GM12878 (cell line): ENCODE measurements around the gene COQ9. TPM values are rescaled to one million over a fixed set of nuclear protein-coding genes. Genes with fewer than 3 reads are reported as not detected.

Experiments
- ATAC-seq: fragments of 200-7000 bp; cut with Tn5 transposase; 3 replicates; pipeline ENCODE4 v1.9.1; 2020; ENCODE audit warnings: mild to moderate bottlenecking, moderate library complexity
- BruUV-seq: library from RNA; stranded (reverse); fragments of 400-500 nt; replicated peaks from 2 replicates; lab custom pipeline; 2021; lab: Mats Ljungman, UMichigan
- CTCF ChIA-PET: fragments of 300-600 bp; sonication (Branson Sonifier 250); formaldehyde crosslinking; extraction: SDS; loops from one replicate; lab custom pipeline; 2021; ENCODE audit warnings: inconsistent platforms; lab: Yijun Ruan, JAX
- POLR2A ChIA-PET: fragments of 350-600 bp; formaldehyde crosslinking; extraction: SDS; loops from one replicate; lab custom pipeline; 2021; ENCODE audit warnings: inconsistent platforms; lab: Charles Lee
- RAD21 ChIA-PET: fragments of 300-600 bp; sonication (Branson Sonifier 250); formaldehyde crosslinking; loops from one replicate; lab custom pipeline; 2023; ENCODE audit warnings: antibody characterized with exemption; ENCODE audit not compliant: unreplicated experiment; lab: Charles Lee
- SMC1A ChIA-PET: fragments of 300-600 bp; sonication (Branson Sonifier 250); formaldehyde crosslinking; loops from one replicate; lab custom pipeline; 2023; ENCODE audit not compliant: unreplicated experiment, uncharacterized antibody; lab: Charles Lee
- DNase-seq: peaks from one replicate; pipeline ENCODE4 v3.0.0-alpha.2; 2011; ENCODE audit warnings: low read depth, low spot score
- FAIRE-seq: peaks from 3 replicates; lab custom pipeline; 2011; peaks lifted over from hg19 to GRCh38; lab: Jason Lieb, UNC
- H2AFZ ChIP-seq: 2 replicates; pipeline ENCODE4 v1.6.0; 2011; ENCODE audit warnings: low read depth, low read length, control low read depth; ENCODE audit not compliant: control insufficient read depth
- H3K27ac ChIP-seq: 2 replicates; pipeline ENCODE4 v1.5.1; 2011; ENCODE audit warnings: control low read depth; ENCODE audit not compliant: control insufficient read depth, insufficient read depth
- H3K27me3 ChIP-seq, 2 experiments: replicated peaks in 1 of 2; 2 replicates each; pipeline versions ENCODE4 v1.6.0 to v1.6.1; 2011; ENCODE audit warnings: low read length in 1 of 2; ENCODE audit not compliant: control insufficient read depth in 2 of 2, insufficient read depth in 2 of 2
- H3K36me3 ChIP-seq, 2 experiments: 2 replicates each; pipeline ENCODE4 v1.5.1; 2011; ENCODE audit warnings: low read length in 1 of 2; ENCODE audit not compliant: control insufficient read depth in 2 of 2, insufficient read depth in 2 of 2
- H3K4me1 ChIP-seq: 2 replicates; pipeline ENCODE4 v1.6.1; 2011; ENCODE audit warnings: mild to moderate bottlenecking, low read length, moderate library complexity, mixed read lengths; ENCODE audit not compliant: control insufficient read depth, insufficient read depth
- H3K4me2 ChIP-seq: 2 replicates; pipeline ENCODE4 v1.6.0; 2011; ENCODE audit warnings: control low read depth; ENCODE audit not compliant: control insufficient read depth, insufficient read depth
- H3K4me3 ChIP-seq: fragments of 200-600 bp; sonication (generic); 2 replicates; pipeline ENCODE4 v1.5.1; 2016
- H3K79me2 ChIP-seq: 2 replicates; pipeline ENCODE4 v1.6.0; 2011; ENCODE audit warnings: low read length; ENCODE audit not compliant: control insufficient read depth, insufficient read depth
- H3K9ac ChIP-seq: 2 replicates; pipeline ENCODE4 v1.8.0; 2011; ENCODE audit warnings: low read length, control low read depth, mixed read lengths; ENCODE audit not compliant: control insufficient read depth, insufficient read depth
- H3K9me3 ChIP-seq: replicated peaks from 3 replicates; pipeline ENCODE4 v1.5.1; 2011; ENCODE audit warnings: mild to moderate bottlenecking, low read length; ENCODE audit not compliant: control insufficient read depth, insufficient read depth
- H4K20me1 ChIP-seq: 2 replicates; pipeline ENCODE4 v1.6.0; 2011; ENCODE audit not compliant: control insufficient read depth, insufficient read depth
- ATF3 ChIP-seq: IDR thresholded peaks from 2 replicates; pipeline ENCODE4 v1.6.1; 2011; ENCODE audit warnings: low read depth, mild to moderate bottlenecking, low read length, moderate library complexity, borderline replicate concordance; ENCODE audit errors: extremely low read depth
- BRCA1 ChIP-seq: IDR thresholded peaks from 2 replicates; pipeline ENCODE4 v1.6.1; 2011; ENCODE audit warnings: low read depth, low read length, improper control_type of control experiment
- IRF3 ChIP-seq: fragments of 450-650 bp; IDR thresholded peaks from 2 replicates; pipeline ENCODE4 v1.6.1; 2014; ENCODE audit warnings: mild to moderate bottlenecking
- MTA2 ChIP-seq: fragments of 450-650 bp; IDR thresholded peaks from 2 replicates; pipeline ENCODE4 v1.6.1; 2016; ENCODE audit warnings: low read depth, mild to moderate bottlenecking, moderate library complexity
- RUNX3 ChIP-seq: IDR thresholded peaks from 2 replicates; pipeline ENCODE4 v1.6.1; 2012; ENCODE audit warnings: low read length, inconsistent platforms
- ZBTB11 ChIP-seq: fragments of 450-650 bp; formaldehyde crosslinking; IDR thresholded peaks from 2 replicates; pipeline ENCODE4 v1.5.0; 2022; ENCODE audit warnings: mild to moderate bottlenecking, missing genetic modification characterization
- WGBS: methylation state at CpG from one replicate; pipeline ENCODE4 v1.1.6; 2016; ENCODE audit warnings: low lambda C conversion rate; ENCODE audit not compliant: insufficient replicate concordance, insufficient coverage; ENCODE audit errors: missing lambda C conversion rate; 5-methylcytosine and 5-hydroxymethylcytosine counted together
- in situ Hi-C: fragments of 300-500 bp; cut with MboI; formaldehyde crosslinking; loops from 9 replicates; pipeline ENCODE4 v1.14.3; 2018; ENCODE audit warnings: mixed read lengths
- intact Hi-C: fragments of 100-400 bp; cut with micrococcal nuclease; formaldehyde crosslinking; loops from one replicate; pipeline ENCODE4 v1.14.2; 2022; ENCODE audit not compliant: unreplicated experiment
- polyA plus RNA-seq, 11 experiments: library from polyadenylated mRNA; depleted of rRNA in 4 of 11; unstranded in 6 of 11; stranded (reverse) in 5 of 11; fragments of >200 nt; fragmentation: Nextera tagmentation in 4 of 11; fragmentation: Illumina TruSeq in 1 of 11; extraction: Ambion mirVana in 4 of 11; extraction: Trizol in 1 of 11; gene quantifications; 1 replicate in 1 of 11; 2 replicates in 10 of 11; pipeline versions ENCODE4 v1.2.1 to v1.2.3, GENCODE V29; 2011 to 2016; ENCODE audit warnings: inconsistent platforms in 2 of 11, missing spikeins in 2 of 11, low read depth in 1 of 11
- total RNA-seq, 4 experiments: library from RNA; depleted of rRNA in 3 of 4; stranded (reverse); fragments of >200 nt in 3 of 4; fragmentation: Illumina TruSeq in 1 of 4; extraction: Trizol in 1 of 4; gene quantifications; 2 replicates each; pipeline versions ENCODE4 v1.2.1 to v1.2.3, GENCODE V29; 2013 to 2021
- TF ChIP-seq, protein P1 (sequence below): fragments of 450-650 bp; IDR thresholded peaks from 2 replicates; pipeline ENCODE4 v1.6.1; 2016; ENCODE audit warnings: mild to moderate bottlenecking

COQ9 gene
- total and polyA plus RNA-seq, 10 of the 15 experiments (the other 5 are each of a cell fraction or from before 2014, with no cell fraction given): 24.1 to 79.7 (median 50.1) TPM

DNA sequence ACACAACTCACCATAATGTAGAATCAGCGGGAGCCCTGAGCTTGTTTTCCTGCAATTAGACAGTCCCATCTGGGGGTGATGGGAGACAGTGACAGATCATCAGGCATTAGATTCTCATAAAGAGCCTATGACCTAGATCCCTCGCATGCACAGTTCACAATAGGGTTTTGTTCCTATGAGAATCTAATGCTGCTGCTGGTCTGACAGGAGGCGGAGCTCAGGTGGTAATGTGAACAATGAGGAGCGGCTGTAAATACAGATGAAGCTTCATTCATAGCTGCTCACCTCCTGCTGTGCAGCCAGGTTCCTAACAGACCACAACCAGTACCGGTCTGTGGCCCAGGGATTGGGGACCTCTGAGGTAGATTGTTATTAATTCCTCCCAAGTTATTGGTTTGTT is 42.0 kb downstream of the COQ9 start (continued):
- no peak for TF ChIP-seq ATF3
- TF ChIP-seq, protein P1, sequence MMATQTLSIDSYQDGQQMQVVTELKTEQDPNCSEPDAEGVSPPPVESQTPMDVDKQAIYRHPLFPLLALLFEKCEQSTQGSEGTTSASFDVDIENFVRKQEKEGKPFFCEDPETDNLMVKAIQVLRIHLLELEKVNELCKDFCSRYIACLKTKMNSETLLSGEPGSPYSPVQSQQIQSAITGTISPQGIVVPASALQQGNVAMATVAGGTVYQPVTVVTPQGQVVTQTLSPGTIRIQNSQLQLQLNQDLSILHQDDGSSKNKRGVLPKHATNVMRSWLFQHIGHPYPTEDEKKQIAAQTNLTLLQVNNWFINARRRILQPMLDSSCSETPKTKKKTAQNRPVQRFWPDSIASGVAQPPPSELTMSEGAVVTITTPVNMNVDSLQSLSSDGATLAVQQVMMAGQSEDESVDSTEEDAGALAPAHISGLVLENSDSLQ: no peak

DNA sequence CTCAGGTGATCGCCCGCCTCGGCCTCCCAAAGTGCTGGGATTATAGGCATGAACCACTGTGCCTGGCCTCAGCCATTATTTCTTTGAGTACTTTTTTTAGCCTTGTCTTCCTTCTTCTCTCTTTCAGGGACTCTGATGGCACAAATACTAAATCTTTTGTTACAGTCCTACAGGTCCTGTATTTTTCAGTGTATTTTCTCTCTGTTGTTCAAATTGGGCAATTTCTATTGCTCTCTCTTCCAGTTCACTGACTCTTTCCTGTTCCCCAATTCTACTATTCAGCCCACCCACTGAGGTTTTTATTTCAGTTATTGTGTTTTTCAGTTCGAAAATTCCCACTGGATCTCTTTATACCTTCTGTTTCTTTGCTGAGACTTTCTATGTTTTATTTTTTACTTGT is 46.5 kb downstream of the COQ9 start:
- POLR2A ChIA-PET: no interaction called here
- intact Hi-C loops (loop anchor here (2.0 kb wide), 1 partner anchor 15 kb away; no protein-coding TSS in a partner anchor), in situ Hi-C loops (no loop called here)
- BruUV-seq: no TSS peak
- H3K27ac ChIP-seq: no peak overlapping the region
- TF ChIP-seq RUNX3 (no peak), IRF3 (no peak), BRCA1 (no peak), MTA2 (no peak), ZBTB11 (CRISPR knock-in tag) (no peak)
- CTCF ChIA-PET: interaction anchor here (2.2 kb wide), 1 partner anchor 25 kb away, joined by 10 read pairs; no protein-coding TSS in a partner anchor
- RAD21 ChIA-PET: no interaction called here
- no peak for ATAC-seq
- H3K4me2 ChIP-seq: no peak overlapping the region
- no peaks in the 10 kb centered on the region for H3K4me1 ChIP-seq
- SMC1A ChIA-PET: no interaction called here
- H3K9me3 ChIP-seq: no peaks in the 10 kb centered on the region; the same call in 2 of the 3 replicates
- 75% methylated on average over 4 of the region's 4 CpGs for WGBS
- H2AFZ ChIP-seq: no peak overlapping the region
- H3K36me3 ChIP-seq: no peaks in the 10 kb centered on the region
- H3K27me3 ChIP-seq: no peaks in the 10 kb centered on the region; a peak in 1 of 4 replicates
- no peaks in the 10 kb centered on the region for H3K79me2 ChIP-seq
- no peak overlapping the region for H3K4me3 ChIP-seq
- H3K9ac ChIP-seq: no peak overlapping the region
- H4K20me1 ChIP-seq: no peaks in the 10 kb centered on the region
- DNase-seq: no peak
- FAIRE-seq: no peak
